PC-3 (cell line): ENCODE data around the gene GPR183. TPM values are rescaled to one million over a fixed set of nuclear protein-coding genes. Genes with fewer than 3 reads are reported as not detected.
"Not testable (repeated sequence)": the region's sequence is repeated elsewhere in the genome, so short reads cannot be mapped to it uniquely, and the experiment has no call there.

Source experiments
- ATAC-seq: fragments of 200-7000 bp; cut with Tn5 transposase; 2 replicates; pipeline ENCODE4 v1.9.1; 2020; ENCODE audit warnings: mild to moderate bottlenecking, moderate library complexity
- BruUV-seq: library from RNA; stranded (reverse); fragments of 400-500 nt; replicated peaks from 2 replicates; lab custom pipeline; 2021; lab: Mats Ljungman, UMichigan
- CTCF ChIA-PET: fragments of 300-600 bp; sonication (Branson Sonifier 250); formaldehyde crosslinking; loops from one replicate; lab custom pipeline; 2022; ENCODE audit warnings: antibody characterized with exemption; lab: Charles Lee
- POLR2A ChIA-PET: fragments of 300-600 bp; sonication (Branson Sonifier 250); formaldehyde crosslinking; loops from one replicate; lab custom pipeline; 2022; ENCODE audit warnings: antibody characterized with exemption; ENCODE audit not compliant: unreplicated experiment; lab: Charles Lee
- DNase-seq: peaks from one replicate; pipeline ENCODE4 v3.0.0-alpha.2; 2015
- H2AFZ ChIP-seq: fragments of 300-600 bp; sonication (generic); 2 replicates; pipeline ENCODE4 v1.6.0; 2016; ENCODE audit warnings: antibody characterized with exemption, low read length
- H3F3A ChIP-seq: fragments of 300-600 bp; sonication (generic); one replicate; pipeline ENCODE4 v1.6.0; 2017; ENCODE audit warnings: antibody characterized with exemption, low read length, control low read depth, mild to moderate bottlenecking; ENCODE audit not compliant: unreplicated experiment
- H3K27ac ChIP-seq: fragments of 300-600 bp; sonication (generic); 2 replicates; pipeline ENCODE4 v1.5.1; 2016; ENCODE audit warnings: mild to moderate bottlenecking, low read length
- H3K27me3 ChIP-seq: fragments of 300-600 bp; sonication (generic); 2 replicates; pipeline ENCODE4 v1.6.1; 2016; ENCODE audit warnings: low read length, mixed read lengths
- H3K36me3 ChIP-seq: fragments of 300-600 bp; sonication (generic); 2 replicates; pipeline ENCODE4 v1.6.1; 2016; ENCODE audit warnings: low read depth, mixed run types, low read length, mixed read lengths
- H3K4me1 ChIP-seq: fragments of 300-600 bp; sonication (generic); 2 replicates; pipeline ENCODE4 v1.5.1; 2016; ENCODE audit warnings: low read length; ENCODE audit not compliant: insufficient read depth
- H3K4me2 ChIP-seq: fragments of 300-600 bp; sonication (generic); 2 replicates; pipeline ENCODE4 v1.6.0; 2016; ENCODE audit warnings: low read length
- H3K4me3 ChIP-seq: fragments of 300-600 bp; sonication (generic); 2 replicates; pipeline ENCODE4 v1.5.1; 2016; ENCODE audit warnings: mild to moderate bottlenecking, low read length, mixed read lengths
- H3K79me2 ChIP-seq: fragments of 300-600 bp; sonication (generic); 2 replicates; pipeline ENCODE4 v1.6.1; 2017; ENCODE audit warnings: low read length, mixed read lengths
- H3K9ac ChIP-seq: fragments of 300-600 bp; sonication (generic); 2 replicates; pipeline ENCODE4 v1.6.0; 2016; ENCODE audit warnings: mild to moderate bottlenecking, low read length
- H3K9me2 ChIP-seq: fragments of 300-600 bp; sonication (generic); replicated peaks from 2 replicates; pipeline ENCODE4 v1.6.1; 2016; ENCODE audit warnings: mixed run types, low read length, mixed read lengths
- H3K9me3 ChIP-seq: fragments of 300-600 bp; sonication (generic); 2 replicates; pipeline ENCODE4 v1.6.1; 2016; ENCODE audit warnings: low read length, mixed read lengths
- H4K20me1 ChIP-seq: fragments of 300-600 bp; sonication (generic); 2 replicates; pipeline ENCODE4 v1.6.1; 2016; ENCODE audit warnings: low read length, mixed read lengths
- EZH2 ChIP-seq: fragments of 300-600 bp; sonication (generic); IDR thresholded peaks from one replicate; pipeline ENCODE4 v1.6.1; 2017; ENCODE audit warnings: antibody characterized with exemption, mild to moderate bottlenecking, low read length; ENCODE audit not compliant: unreplicated experiment
- EZH2phosphoT487 ChIP-seq: fragments of 300-600 bp; sonication (generic); IDR thresholded peaks from 2 replicates; pipeline ENCODE4 v1.6.1; 2018; ENCODE audit warnings: mild to moderate bottlenecking, antibody characterized with exemption, low read length, borderline replicate concordance
- intact Hi-C: fragments of 100-400 bp; cut with micrococcal nuclease; formaldehyde crosslinking; loops from 2 replicates; pipeline ENCODE4 v1.9.0; 2023
- total RNA-seq: library from RNA; depleted of rRNA; stranded (reverse); fragments of >200 nt; gene quantifications from 2 replicates; pipeline ENCODE4 v1.2.3, GENCODE V29; 2014
- TF ChIP-seq, protein P1 (sequence below): fragments of 300-600 bp; sonication (generic); conservative IDR thresholded peaks from 2 replicates; pipeline ENCODE4 v1.5.1; 2017; ENCODE audit warnings: antibody characterized with exemption, low read depth, mild to moderate bottlenecking, low read length

GPR183 gene
- total RNA-seq, 1 experiment from 2014 or later, result not detected

DNA sequence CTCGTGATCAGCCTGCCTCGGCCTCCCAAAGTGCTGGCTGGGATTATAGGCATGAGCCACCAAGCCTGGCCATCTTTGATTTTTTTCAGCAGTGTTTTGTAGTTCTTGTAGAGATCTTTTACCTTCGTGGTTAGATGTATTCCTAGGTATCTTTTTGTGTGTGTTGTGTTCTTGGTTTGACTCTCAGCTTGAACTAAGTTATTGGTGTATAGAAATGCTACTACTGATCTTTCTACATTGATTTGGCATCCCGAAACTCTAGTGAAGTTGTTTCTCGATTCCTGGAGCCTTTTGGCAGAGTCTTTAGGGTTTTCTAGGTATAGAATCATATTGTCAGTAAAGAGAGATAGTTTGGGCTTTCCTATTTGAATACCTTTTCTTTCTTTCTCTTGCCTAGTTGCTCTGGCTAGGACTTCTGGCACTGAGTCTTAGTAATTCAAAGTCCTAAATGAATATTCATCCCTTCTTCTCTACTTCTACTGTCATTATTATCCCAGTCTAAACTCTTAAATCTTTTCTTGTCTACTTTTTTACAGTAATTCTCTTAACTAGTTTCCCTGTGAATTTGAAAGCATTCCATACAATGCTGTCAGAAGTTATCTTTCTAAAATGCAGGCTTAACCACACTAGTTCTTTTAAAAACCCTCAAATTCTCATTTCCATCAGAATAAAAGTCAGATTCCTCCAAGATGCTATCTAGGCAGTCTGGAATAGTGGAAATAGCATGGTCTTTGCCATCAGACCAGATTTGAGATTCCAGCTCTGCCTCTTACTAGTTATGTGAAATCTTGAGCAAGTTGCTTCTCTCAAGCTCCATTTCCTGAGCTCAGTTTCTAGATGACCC lies 56.0 kb downstream of the GPR183 start:
- H3K9ac ChIP-seq, result no peak overlapping the region
- H3K79me2 ChIP-seq, result no peaks in the 10 kb centered on the region
- no peaks in the 10 kb centered on the region for H3K9me3 ChIP-seq
- TF ChIP-seq EZH2phosphoT487 (no peak), EZH2 (no peak)
- TF ChIP-seq, protein P1, sequence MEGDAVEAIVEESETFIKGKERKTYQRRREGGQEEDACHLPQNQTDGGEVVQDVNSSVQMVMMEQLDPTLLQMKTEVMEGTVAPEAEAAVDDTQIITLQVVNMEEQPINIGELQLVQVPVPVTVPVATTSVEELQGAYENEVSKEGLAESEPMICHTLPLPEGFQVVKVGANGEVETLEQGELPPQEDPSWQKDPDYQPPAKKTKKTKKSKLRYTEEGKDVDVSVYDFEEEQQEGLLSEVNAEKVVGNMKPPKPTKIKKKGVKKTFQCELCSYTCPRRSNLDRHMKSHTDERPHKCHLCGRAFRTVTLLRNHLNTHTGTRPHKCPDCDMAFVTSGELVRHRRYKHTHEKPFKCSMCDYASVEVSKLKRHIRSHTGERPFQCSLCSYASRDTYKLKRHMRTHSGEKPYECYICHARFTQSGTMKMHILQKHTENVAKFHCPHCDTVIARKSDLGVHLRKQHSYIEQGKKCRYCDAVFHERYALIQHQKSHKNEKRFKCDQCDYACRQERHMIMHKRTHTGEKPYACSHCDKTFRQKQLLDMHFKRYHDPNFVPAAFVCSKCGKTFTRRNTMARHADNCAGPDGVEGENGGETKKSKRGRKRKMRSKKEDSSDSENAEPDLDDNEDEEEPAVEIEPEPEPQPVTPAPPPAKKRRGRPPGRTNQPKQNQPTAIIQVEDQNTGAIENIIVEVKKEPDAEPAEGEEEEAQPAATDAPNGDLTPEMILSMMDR, result no peak
- ATAC-seq (no peak), DNase-seq (no peak)
- no peak overlapping the region for H2AFZ ChIP-seq
- intact Hi-C loops, result no loop called here
- POLR2A ChIA-PET, result interaction anchor here (0.6 kb wide), 1 partner anchor 15 kb away, joined by 6 read pairs; no protein-coding TSS in a partner anchor
- H3K4me1 ChIP-seq, result no peaks in the 10 kb centered on the region
- no peak overlapping the region for H3K4me3 ChIP-seq
- no peaks in the 10 kb centered on the region for H3K9me2 ChIP-seq
- no peaks in the 10 kb centered on the region for H3K36me3 ChIP-seq
- no peak overlapping the region for H3K27ac ChIP-seq
- no peak overlapping the region for H3K4me2 ChIP-seq
- H4K20me1 ChIP-seq, result no peaks in the 10 kb centered on the region
- H3F3A ChIP-seq, result no peaks in the 10 kb centered on the region
- H3K27me3 ChIP-seq, result no peaks in the 10 kb centered on the region
- BruUV-seq, result no TSS peak
- CTCF ChIA-PET, result no interaction called here

DNA sequence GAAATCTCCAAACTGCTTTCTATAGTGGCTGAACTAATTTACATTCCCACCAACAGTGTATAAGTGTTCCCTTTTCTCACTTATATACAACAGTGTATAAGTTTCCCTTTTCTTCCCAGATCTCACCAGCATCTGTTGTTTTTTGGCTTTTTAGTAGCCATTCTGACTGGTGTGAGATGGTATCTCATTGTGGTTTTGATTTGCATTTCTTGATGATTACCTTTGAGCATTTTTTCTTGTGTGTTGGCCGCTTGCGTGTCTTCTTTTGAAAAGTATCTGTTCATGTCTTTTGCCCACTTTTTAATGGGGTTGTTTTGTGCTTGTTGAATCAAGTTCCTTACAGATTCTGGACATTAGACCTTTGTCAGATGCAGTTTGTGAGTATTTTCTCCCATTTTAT lies 57.6 kb downstream of the GPR183 start:
- POLR2A ChIA-PET, H3K36me3 ChIP-seq, H3K9ac ChIP-seq, H4K20me1 ChIP-seq, H3K4me2 ChIP-seq, H3K27ac ChIP-seq, H3K4me1 ChIP-seq, H3K79me2 ChIP-seq, H3K9me2 ChIP-seq, intact Hi-C loops, H3K27me3 ChIP-seq, H3K9me3 ChIP-seq, ATAC-seq, H3K4me3 ChIP-seq, H3F3A ChIP-seq, DNase-seq, CTCF ChIA-PET, H2AFZ ChIP-seq, BruUV-seq: not testable (repeated sequence)

DNA sequence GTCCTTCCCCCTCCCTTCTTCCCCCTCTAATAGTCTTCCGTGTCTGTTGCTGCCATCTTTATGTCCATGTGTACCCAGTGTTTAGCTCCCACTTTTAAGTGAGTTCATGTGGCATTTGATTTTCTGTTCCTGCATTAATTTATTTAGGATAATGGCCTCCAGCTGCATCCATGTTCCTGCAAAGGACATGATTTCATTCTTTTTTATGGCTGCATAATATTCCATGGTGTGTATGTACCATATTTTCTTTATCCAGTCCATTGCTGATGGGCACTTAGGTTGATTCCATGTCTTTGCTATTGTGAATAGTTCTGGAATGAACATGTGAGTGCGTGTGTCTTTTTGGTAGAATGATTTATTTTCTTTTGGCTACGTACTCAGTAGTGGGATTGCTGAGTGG lies 58.0 kb downstream of the GPR183 start:
- H2AFZ ChIP-seq, POLR2A ChIA-PET, H3K4me3 ChIP-seq, H3K4me1 ChIP-seq, BruUV-seq, H3F3A ChIP-seq, ATAC-seq, H3K9me2 ChIP-seq, DNase-seq, H3K79me2 ChIP-seq, H3K27me3 ChIP-seq, intact Hi-C loops, H3K27ac ChIP-seq, H3K36me3 ChIP-seq, CTCF ChIA-PET, H3K9me3 ChIP-seq, H4K20me1 ChIP-seq, H3K4me2 ChIP-seq, H3K9ac ChIP-seq: not testable (repeated sequence)
